Activated naive CD8-positive, alpha-beta T cell treated with anti-CD3 and anti-CD28 coated beads, Interleukin-2, amount 10 ng/mL, durations not matched to agents 7 days and 5 days (primary cell): Measurements from ENCODE around the gene PPARD. TPM values are rescaled to one million over a fixed set of nuclear protein-coding genes. Genes with fewer than 3 reads are reported as not detected.
"Not testable (repeated sequence)": the region's sequence is repeated elsewhere in the genome, so short reads cannot be mapped to it uniquely, and the experiment has no call there.

ENCODE experiments used
- ATAC-seq: fragments of 150-1000 bp; cut with Tn5 transposase; one replicate; pipeline ENCODE4 v1.10.0; 2021; ENCODE audit warnings: low read depth, moderate library complexity
- POLR2A ChIA-PET: fragments of 350-600 bp; sonication (Branson Sonifier 250); formaldehyde crosslinking; loops from one replicate; lab custom pipeline; 2021; ENCODE audit warnings: antibody characterized with exemption; lab: Charles Lee
- DNase-seq: peaks from one replicate; pipeline ENCODE4 v3.0.0; 2021
- H3K27ac Mint-ChIP-seq: one replicate; pipeline ENCODE4 v1.8.0; 2022; ENCODE audit warnings: mild to moderate bottlenecking, mixed read lengths
- H3K27me3 Mint-ChIP-seq: one replicate; pipeline ENCODE4 v1.8.0; 2022; ENCODE audit warnings: mild to moderate bottlenecking, moderate library complexity, mixed read lengths
- H3K36me3 Mint-ChIP-seq: one replicate; pipeline ENCODE4 v1.8.0; 2021; ENCODE audit warnings: mild to moderate bottlenecking, mixed read lengths
- H3K4me1 Mint-ChIP-seq: one replicate; pipeline ENCODE4 v1.8.0; 2021; ENCODE audit warnings: mixed read lengths
- H3K4me3 Mint-ChIP-seq: one replicate; pipeline ENCODE4 v1.8.0; 2022; ENCODE audit warnings: mild to moderate bottlenecking, moderate library complexity, mixed read lengths
- H3K9me3 Mint-ChIP-seq: one replicate; pipeline ENCODE4 v1.8.0; 2021; ENCODE audit warnings: mixed read lengths
- total RNA-seq, 2 experiments: library from RNA; stranded (reverse); gene quantifications; one replicate each; pipeline ENCODE4 v1.2.3, GENCODE V29; 2021

PPARD gene
- total RNA-seq, 2 experiments from 2014 or later, result 43.0 to 45.9 TPM

DNA sequence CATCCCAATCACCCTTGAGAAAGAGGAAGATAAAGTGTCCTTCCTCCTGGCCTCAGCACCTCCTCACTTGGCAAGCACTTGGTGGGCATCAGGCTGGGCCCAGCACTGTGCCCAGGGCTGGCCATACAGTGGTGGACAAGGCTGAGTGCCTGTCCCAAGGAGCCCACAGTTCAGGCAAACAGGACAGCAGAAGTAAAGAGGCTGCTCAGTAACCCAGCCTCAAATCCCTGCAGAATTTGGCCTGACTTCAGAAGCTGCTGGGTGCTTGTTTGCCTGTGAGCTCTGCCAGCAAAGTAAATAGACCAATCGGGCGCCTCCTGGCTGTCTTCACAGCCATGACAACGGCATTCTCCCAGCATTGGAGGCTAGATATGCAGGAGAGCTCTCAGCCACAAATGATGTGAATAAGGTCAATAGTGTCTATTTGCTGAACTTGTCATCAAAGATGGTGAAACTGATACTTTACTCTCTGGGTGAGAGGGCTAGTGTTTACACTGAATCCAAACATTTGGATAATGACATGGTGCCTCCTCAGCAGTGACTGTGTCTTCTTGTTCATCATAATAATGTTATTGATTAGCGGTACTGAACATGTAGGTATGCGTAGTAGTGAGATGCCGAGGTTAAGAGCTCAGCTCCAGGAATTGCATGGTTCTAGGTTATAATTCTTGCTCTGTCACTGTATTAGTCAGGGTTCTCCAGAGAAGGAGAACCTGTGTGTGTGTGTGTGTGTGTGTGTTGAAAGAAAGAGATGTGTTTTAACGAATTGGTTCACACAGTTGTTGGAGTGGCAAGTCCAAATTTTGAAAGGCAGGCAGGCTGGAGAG is 72.9 kb downstream of the PPARD start:
- no peak for DNase-seq
- Mint-ChIP-seq H3K9me3 (no peaks in the 10 kb centered on the region), H3K4me3 (peak overlapping the region; percentile 29), H3K4me1 (peaks cover 79% of the 10 kb centered on the region), H3K27ac (peak overlapping the region; percentile 77), H3K36me3 (peaks cover 52% of the 10 kb centered on the region), H3K27me3 (no peaks in the 10 kb centered on the region)
- POLR2A ChIA-PET, result interaction anchor here (0.6 to 0.7 kb wide), 2 partner anchors 52 to 995 kb away, joined by 3 to 5 read pairs; no protein-coding TSS in a partner anchor
- ATAC-seq, result no peak

GRCh38 chr6:35417979-35418661 is 75.8 kb downstream of the PPARD start:
- Mint-ChIP-seq H3K4me3 (peak overlapping the region; percentile 46), H3K4me1 (peaks cover 53% of the 10 kb centered on the region), H3K36me3 (peaks cover 39% of the 10 kb centered on the region), H3K9me3 (no peaks in the 10 kb centered on the region), H3K27me3 (no peaks in the 10 kb centered on the region), H3K27ac (peak overlapping the region; percentile 96)
- POLR2A ChIA-PET, result interaction anchor here (0.5 to 1.8 kb wide), 13 partner anchors 17 to 318 kb away, joined by 3 to 11 read pairs (median 3); partner anchors contain the start of gene FANCE
- DNase-seq (peak; percentile 58), ATAC-seq (peak; percentile 80)

DNA sequence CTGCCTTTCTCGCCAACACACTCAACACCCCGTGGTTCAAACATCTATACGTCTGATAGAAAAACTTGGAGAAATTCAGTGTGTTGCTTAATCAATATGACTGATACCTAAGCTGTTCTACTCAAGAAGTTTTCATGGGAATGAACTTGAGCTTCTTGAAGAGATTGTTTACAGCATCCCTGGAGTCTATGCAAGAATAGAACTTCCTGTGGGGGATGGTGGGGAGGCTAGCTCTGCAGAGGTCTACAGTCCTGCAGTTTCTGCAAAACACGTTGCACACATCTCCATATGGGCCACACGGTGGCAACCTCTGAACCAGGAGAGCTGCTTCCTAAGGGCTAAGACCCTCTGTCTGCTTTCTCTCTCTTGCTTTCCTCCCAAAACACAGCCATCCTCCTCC is 77.1 kb downstream of the PPARD start:
- Mint-ChIP-seq H3K4me3 (peak overlapping the region; percentile 46), H3K27ac (peak overlapping the region; percentile 96), H3K4me1 (peaks cover 48% of the 10 kb centered on the region), H3K36me3 (peaks cover 28% of the 10 kb centered on the region), H3K27me3 (no peaks in the 10 kb centered on the region), H3K9me3 (no peaks in the 10 kb centered on the region)
- POLR2A ChIA-PET, result interaction anchor here (0.8 to 1.8 kb wide), 10 partner anchors 8 to 118 kb away, joined by 3 to 11 read pairs (median 4); partner anchors contain the start of genes FANCE and RPL10A
- no peak for DNase-seq
- peak; percentile 68 for ATAC-seq

GRCh38 chr6:35419961-35420360 is 77.6 kb downstream of the PPARD start:
- H3K4me3 Mint-ChIP-seq, result peak overlapping the region; percentile 46
- POLR2A ChIA-PET, result interaction anchor here (0.5 to 1.8 kb wide), 10 partner anchors 9 to 119 kb away, joined by 3 to 11 read pairs (median 5); partner anchors contain the start of genes FANCE and RPL10A

DNA sequence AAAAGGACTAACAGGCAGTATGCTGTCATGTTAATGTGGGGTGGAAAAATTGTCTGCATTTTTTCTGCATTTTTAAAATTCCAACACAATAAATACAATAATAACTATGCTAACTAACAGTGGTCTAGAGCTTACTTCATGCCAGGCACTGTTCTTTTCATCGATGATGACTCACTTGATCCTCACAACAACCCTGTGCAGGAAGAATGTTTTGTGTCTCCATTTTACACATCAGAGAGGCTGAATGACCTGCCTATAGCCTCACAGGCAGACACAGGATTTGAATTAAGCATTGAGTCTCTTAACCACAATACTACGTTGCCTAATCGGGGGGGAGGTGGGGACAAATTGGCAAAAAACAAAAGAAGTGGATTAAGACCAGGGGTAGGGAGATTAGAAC is 82.9 kb downstream of the PPARD start:
- no peak for ATAC-seq
- peaks cover 8% of the 10 kb centered on the region for H3K9me3 Mint-ChIP-seq
- DNase-seq, result no peak
- H3K27me3 Mint-ChIP-seq, result no peaks in the 10 kb centered on the region
- no peak overlapping the region for H3K27ac Mint-ChIP-seq
- H3K4me3 Mint-ChIP-seq, result no peak overlapping the region
- POLR2A ChIA-PET, result no interaction called here
- peaks cover 5% of the 10 kb centered on the region for H3K4me1 Mint-ChIP-seq
- peaks cover 42% of the 10 kb centered on the region for H3K36me3 Mint-ChIP-seq

More at GRCh38 chr6:35419961-35420360, 77.6 kb downstream of the PPARD start:
- no peak for ATAC-seq
- no peaks in the 10 kb centered on the region for H3K27me3 Mint-ChIP-seq
- peaks cover 23% of the 10 kb centered on the region for H3K36me3 Mint-ChIP-seq
- H3K9me3 Mint-ChIP-seq, result no peaks in the 10 kb centered on the region
- H3K4me1 Mint-ChIP-seq, result peaks cover 42% of the 10 kb centered on the region
- no peak for DNase-seq
- peak overlapping the region; percentile 96 for H3K27ac Mint-ChIP-seq

GRCh38 chr6:35426074-35426473 is 83.7 kb downstream of the PPARD start:
- no peak for DNase-seq
- peaks cover 5% of the 10 kb centered on the region for H3K4me1 Mint-ChIP-seq

GRCh38 chr6:35427435-35427834 is 85.1 kb downstream of the PPARD start:
- peaks cover 8% of the 10 kb centered on the region for H3K9me3 Mint-ChIP-seq
- ATAC-seq, result no peak
- no peaks in the 10 kb centered on the region for H3K27me3 Mint-ChIP-seq
- DNase-seq, result no peak
- H3K36me3 Mint-ChIP-seq, result peaks cover 37% of the 10 kb centered on the region
- POLR2A ChIA-PET, result no interaction called here
- peaks cover 5% of the 10 kb centered on the region for H3K4me1 Mint-ChIP-seq
- no peak overlapping the region for H3K4me3 Mint-ChIP-seq
- H3K27ac Mint-ChIP-seq, result no peak overlapping the region

More at GRCh38 chr6:35426074-35426473, 83.7 kb downstream of the PPARD start:
- no peaks in the 10 kb centered on the region for H3K27me3 Mint-ChIP-seq
- H3K36me3 Mint-ChIP-seq, result peaks cover 39% of the 10 kb centered on the region
- H3K4me3 Mint-ChIP-seq, result no peak overlapping the region
- H3K27ac Mint-ChIP-seq, result peak overlapping the region; percentile 48
- no peak for ATAC-seq
- peaks cover 8% of the 10 kb centered on the region for H3K9me3 Mint-ChIP-seq
- POLR2A ChIA-PET, result no interaction called here

GRCh38 chr6:35427851-35428321 is 85.5 kb downstream of the PPARD start:
- POLR2A ChIA-PET, result no interaction called here
- Mint-ChIP-seq H3K9me3 (peaks cover 8% of the 10 kb centered on the region), H3K4me1 (peaks cover 5% of the 10 kb centered on the region), H3K27me3 (no peaks in the 10 kb centered on the region), H3K27ac (no peak overlapping the region), H3K4me3 (no peak overlapping the region), H3K36me3 (peaks cover 37% of the 10 kb centered on the region)
- ATAC-seq (no peak), DNase-seq (no peak)

- peaks cover 5% of the 10 kb centered on the region for H3K4me1 Mint-ChIP-seq
- H3K27ac Mint-ChIP-seq, result no peak overlapping the region
- POLR2A ChIA-PET, result no interaction called here
Measured at GRCh38 chr6:35428421-35429149, 86.2 kb downstream of the PPARD start.

GRCh38 chr6:35429463-35429862 is 87.1 kb downstream of the PPARD start:
- ATAC-seq (no peak), DNase-seq (no peak)
- Mint-ChIP-seq H3K9me3 (peaks cover 8% of the 10 kb centered on the region), H3K4me3 (no peak overlapping the region), H3K36me3 (peaks cover 37% of the 10 kb centered on the region), H3K4me1 (peaks cover 5% of the 10 kb centered on the region), H3K27ac (no peak overlapping the region), H3K27me3 (no peaks in the 10 kb centered on the region)
- POLR2A ChIA-PET, result no interaction called here

More at GRCh38 chr6:35428421-35429149, 86.2 kb downstream of the PPARD start:
- ATAC-seq (no peak), DNase-seq (no peak)
- Mint-ChIP-seq H3K9me3 (peaks cover 8% of the 10 kb centered on the region), H3K4me3 (no peak overlapping the region), H3K36me3 (peaks cover 37% of the 10 kb centered on the region), H3K27me3 (no peaks in the 10 kb centered on the region)

- Mint-ChIP-seq H3K27me3 (no peaks in the 10 kb centered on the region), H3K4me1 (no peaks in the 10 kb centered on the region), H3K9me3 (peaks cover 8% of the 10 kb centered on the region), H3K27ac (no peak overlapping the region), H3K4me3 (no peak overlapping the region), H3K36me3 (peaks cover 23% of the 10 kb centered on the region)
- DNase-seq (no peak), ATAC-seq (no peak)
- POLR2A ChIA-PET, result interaction anchor here (0.6 kb wide), 1 partner anchor 357 kb away, joined by 4 read pairs; no protein-coding TSS in a partner anchor
Measured at GRCh38 chr6:35432291-35432690, 89.9 kb downstream of the PPARD start.

- H3K36me3 Mint-ChIP-seq, result peaks cover 21% of the 10 kb centered on the region
Measured at GRCh38 chr6:35432702-35433101, 90.3 kb downstream of the PPARD start.

More at GRCh38 chr6:35432702-35433101, 90.3 kb downstream of the PPARD start:
- H3K4me3 Mint-ChIP-seq, H3K9me3 Mint-ChIP-seq, DNase-seq, POLR2A ChIA-PET, ATAC-seq, H3K4me1 Mint-ChIP-seq, H3K27ac Mint-ChIP-seq, H3K27me3 Mint-ChIP-seq: not testable (repeated sequence)
